GM19240 (cell line): ENCODE measurements around the gene CEP135.
"Not testable (repeated sequence)": the region's sequence is repeated elsewhere in the genome, so short reads cannot be mapped to it uniquely, and the experiment has no call there.

ENCODE experiments used
- DNase-seq: peaks from one replicate; pipeline ENCODE4 v3.0.0; 2011; ENCODE audit warnings: low spot score; ENCODE audit not compliant: insufficient read length

CEP135 gene

GRCh38 chr4:56026596-56026995, 77.9 kb downstream of the CEP135 start:
- DNase-seq, result no peak

GRCh38 chr4:56028165-56028564, 79.4 kb downstream of the CEP135 start:
- no peak for DNase-seq

DNA sequence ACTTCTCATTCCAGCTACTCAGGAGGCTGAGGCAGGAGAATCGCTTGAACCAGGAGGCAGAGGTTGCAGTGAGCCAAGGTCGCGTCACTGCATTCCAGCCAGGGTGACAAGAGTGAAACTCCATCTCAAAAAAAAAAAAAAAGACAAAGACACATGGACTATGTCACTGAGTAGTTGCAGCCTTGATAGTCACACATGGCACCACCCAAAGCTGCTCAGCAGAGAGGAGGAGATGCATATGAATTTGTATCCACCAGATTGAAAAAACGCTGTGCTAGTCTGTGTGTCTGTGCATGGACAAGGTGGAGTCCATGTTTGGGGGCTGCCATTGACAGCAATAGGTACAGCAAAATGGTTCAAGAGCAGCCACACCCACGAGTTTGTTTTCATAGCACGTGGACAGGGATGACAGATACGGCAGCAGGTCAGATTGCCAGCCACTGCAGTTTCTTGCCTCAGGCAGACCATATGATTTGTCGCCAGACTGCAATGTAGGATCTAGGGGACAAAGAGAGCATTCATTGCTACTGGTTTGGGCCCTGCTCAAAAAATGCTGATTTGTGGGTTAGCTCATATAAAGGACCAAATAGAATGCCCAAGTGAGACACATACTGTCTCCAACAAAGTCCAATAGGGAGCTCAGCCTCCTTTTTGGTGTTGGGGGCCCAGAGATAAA, 89.9 kb downstream of the CEP135 start:
- no peak for DNase-seq

DNA sequence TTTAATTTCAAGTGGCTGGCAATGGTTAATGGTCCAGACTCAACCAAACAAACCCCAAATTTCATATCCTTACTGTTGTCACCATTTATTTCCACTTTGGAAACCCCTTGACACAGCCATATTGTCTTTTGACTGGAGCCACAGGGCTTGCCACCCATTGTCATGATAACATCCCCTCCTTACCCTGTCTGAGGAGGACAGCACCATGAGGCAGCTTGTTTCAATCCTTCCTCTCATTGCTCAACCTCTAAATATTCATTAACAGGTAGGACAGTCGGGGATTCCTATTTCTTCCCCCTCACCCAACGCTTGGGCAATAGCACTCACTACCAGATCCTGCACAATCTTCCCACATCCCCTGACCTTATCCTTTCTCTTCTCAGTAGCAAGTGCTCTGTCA, 92.1 kb downstream of the CEP135 start:
- DNase-seq, result no peak

GRCh38 chr4:56042225-56042624, 93.5 kb downstream of the CEP135 start:
- no peak for DNase-seq

DNA sequence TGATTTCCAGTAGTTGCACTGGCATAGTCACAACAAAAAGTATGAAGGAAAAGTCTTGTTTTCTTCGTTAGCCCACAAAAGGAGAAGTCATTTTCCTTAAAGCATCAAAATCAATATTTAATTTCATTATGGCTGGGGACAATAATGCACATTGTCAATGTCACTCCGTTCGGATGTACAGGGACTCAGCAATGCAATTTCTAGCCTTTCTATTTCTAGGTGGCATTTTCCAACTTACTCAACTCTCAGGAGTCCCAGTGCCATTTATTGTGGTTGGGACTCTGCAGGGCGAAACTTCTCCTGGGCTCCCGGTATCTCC, 99.6 kb downstream of the CEP135 start:
- no peak for DNase-seq

GRCh38 chr4:56048702-56049431, 100.1 kb downstream of the CEP135 start:
- peak; percentile 15 for DNase-seq

DNA sequence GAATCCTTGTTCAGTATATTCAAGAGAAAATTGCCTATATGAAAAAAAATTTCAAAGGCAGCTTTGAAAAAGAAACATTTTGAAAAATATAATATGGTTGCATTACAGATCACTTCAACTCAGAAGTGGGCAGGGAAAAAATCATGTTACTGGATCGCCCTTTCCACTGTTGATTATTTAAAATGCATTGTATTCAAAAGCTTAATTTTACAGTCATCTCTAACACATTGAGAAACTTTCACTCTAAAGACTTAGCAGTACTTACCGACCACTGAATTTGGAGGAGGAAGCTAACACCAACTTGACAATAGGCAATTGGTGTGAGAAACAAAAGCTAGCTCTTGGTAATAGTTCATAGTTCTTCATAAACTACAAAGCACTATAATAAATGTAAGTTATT, 101.9 kb downstream of the CEP135 start:
- DNase-seq, result no peak

GRCh38 chr4:56051029-56051709, 102.4 kb downstream of the CEP135 start:
- no peak for DNase-seq

DNA sequence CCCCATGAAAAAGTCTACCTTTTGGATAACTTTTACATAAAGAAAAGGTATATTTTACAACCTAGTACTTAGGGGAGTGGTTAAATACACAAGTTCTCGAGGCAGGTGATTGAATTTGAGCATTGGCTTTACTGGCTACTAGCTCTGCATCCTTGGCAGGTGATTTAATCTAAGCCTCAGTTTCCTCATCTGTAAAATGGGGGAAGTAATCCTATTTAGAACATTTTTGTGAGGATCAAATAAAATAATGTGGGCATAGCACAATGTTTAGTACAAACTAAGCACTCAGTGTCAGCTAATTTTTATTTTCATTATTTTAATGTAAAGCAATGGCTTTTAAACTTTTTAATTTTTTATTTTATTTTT, 102.9 kb downstream of the CEP135 start:
- no peak for DNase-seq

DNA sequence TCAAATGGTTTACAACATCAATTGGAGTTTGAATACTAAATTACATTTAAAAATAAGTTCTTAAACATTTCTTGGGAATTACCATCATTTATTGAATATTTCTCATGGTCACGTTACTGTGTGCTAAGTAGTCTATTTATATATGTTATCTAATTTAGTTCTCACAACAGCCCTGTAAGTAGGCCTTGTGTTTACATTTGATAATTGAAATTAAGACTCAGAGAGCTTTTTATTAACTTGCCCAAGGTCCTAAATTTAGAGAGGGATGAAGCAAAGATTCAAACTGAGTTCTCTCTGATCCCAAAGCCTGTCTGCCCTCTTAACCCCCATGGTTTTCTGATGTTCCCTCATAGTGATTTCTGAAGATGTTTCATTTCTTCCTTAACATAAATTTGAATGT, 103.7 kb downstream of the CEP135 start:
- no peak for DNase-seq

DNA sequence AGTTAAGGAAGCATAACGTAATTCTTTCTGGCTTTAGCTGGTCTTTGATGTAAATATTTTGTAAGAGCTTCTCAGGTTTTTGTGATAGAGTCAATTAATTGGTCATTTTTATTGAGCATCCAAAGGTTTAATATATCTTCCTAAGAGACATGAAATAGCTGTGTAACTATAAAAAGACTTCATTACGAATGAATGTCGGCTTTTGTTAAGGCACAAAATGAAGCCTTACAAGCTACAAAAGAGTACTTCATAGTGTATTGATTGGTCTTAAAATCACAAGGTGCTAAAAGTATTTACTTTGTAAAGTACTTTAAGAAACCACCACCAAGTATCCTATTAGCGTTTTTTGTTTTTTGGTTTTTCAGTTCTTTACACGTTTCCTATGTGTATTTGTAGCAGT, 104.2 kb downstream of the CEP135 start:
- DNase-seq, result no peak

DNA sequence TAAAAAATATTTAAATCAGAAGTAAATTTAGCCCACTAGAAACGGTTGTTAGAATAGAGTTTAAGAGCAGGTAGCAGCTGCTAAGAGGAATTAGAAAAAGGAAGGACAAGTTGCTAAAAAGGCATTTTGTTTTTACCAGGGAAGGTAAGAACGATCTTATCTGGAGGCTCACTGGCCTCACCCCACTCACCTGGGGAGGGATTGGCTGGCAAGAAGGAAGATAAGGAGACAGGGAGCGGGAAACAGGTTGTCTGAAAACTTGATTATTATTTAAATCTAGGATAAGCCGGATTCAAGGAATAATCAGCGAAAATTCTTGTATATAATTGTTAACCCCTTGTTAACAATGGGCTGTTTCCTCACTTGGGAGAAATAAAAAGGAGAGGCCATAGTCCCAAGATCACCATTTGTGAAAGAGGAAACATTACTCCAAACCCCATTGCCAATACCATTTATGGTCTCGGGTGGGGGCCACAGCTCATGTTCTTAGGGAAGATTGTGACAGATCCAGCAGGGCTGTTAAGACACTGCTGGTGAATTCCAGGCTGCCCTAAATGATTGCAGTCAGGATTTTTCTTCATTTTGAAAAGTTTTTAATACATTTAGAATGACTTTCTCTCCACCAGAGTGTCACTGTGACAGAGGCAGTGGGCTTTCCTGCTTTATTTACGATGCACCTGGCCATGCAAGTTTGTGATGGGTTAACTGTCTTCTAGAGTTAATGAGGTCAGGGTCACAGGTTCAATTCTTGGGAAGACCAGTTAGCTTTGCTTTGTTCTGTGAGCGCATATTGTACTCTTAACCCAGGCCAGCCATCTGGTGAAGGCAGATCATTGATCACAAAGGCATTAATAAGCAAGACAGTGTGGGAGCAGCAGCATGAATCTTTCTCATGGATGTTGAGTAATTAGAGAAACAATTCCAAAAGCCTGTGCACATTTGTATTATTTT, 106.6 kb downstream of the CEP135 start:
- DNase-seq, result no peak

GRCh38 chr4:56055991-56056390, 107.2 kb downstream of the CEP135 start:
- DNase-seq, result no peak

DNA sequence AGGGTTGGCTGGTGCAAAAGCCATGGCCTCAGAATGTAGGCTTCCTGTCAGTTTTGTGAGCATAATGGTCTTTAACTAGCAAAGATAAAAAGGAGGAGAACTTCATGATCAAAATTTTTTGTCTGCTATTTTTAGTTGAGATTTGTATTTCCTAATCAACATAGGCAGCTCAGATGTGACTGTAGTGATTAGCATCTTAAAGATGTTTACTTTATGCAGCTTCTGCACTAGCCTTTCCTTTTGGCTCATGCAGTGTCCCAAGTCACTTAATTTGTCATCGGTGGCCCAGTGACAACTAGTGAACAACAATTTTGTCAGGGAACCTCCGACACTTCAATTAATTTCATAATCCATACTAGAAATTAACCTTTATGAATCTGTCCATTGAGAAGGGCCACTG, 109.8 kb downstream of the CEP135 start:
- no peak for DNase-seq

GRCh38 chr4:56060036-56060435, 111.3 kb downstream of the CEP135 start:
- DNase-seq, result no peak

GRCh38 chr4:56062106-56062505, 113.4 kb downstream of the CEP135 start:
- DNase-seq, result no peak

DNA sequence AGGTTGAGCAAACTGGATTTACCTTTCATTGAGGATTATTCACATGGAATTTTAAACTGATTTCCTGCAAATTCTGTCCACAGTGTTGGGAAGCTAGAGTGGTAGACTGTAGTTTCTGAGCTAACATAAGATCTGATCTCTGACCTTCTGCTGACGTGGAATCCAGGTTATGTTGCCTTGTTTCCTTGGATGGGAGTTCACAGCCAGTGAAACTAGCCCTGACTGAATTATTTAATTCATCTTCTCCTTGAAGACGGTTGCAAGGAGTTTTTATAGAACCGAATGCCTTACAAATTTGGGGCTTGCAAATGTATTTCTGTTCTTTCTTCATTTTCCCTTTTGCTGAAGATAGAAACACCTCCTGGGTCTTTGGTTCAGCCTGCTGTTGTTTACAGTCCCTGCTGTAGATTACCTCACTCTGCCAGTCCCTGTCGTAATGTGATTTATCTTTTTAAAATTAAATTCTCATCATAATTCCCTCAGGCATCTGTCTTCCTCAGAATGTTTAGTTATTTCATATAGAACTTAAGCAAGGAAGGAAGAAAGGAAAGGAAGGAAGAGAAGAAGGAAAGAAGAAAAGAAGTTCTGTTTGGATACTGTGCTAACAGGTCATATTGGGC, 113.9 kb downstream of the CEP135 start:
- DNase-seq, result no peak

GRCh38 chr4:56066493-56066892, 117.7 kb downstream of the CEP135 start:
- no peak for DNase-seq

DNA sequence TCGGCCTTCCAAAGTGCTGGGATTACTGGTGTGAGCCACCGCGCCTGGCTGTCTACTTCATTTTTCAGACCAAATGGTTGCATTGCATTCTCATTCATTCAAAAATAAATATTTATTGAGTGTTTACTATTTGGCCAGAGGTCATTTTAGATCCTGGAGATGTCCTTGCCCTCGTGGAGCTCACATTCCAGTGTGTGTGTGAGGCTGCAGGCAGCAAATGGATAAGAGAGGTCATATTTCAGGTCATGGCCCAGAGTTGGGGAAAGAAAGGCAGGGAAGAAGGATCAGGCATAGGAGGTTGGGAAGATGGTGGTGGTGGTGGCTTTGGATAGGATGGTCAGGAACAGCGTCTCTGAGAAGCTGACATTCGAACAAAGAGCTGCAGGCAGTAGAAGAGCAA, 119.1 kb downstream of the CEP135 start:
- DNase-seq, result no peak

GRCh38 chr4:56072730-56073129, 124.0 kb downstream of the CEP135 start:
- DNase-seq, result not testable (repeated sequence)
